ENCODE results near the gene TRIM8.
"Not testable (repeated sequence)": the region's sequence is repeated elsewhere in the genome, so short reads cannot be mapped to it uniquely, and the experiment has no call there.

The TRIM8 gene

GRCh38 chr10:102660888-102661657 lies 16.8 kb downstream of the TRIM8 start:
- Mint-ChIP-seq H3K27ac (peak overlapping the region; percentile 65), H3K9me3 (no peaks in the 10 kb centered on the region), H3K36me3 (peaks cover 26% of the 10 kb centered on the region), H3K4me1 (peaks cover 23% of the 10 kb centered on the region), H3K27me3 (no peaks in the 10 kb centered on the region), H3K4me3 (peak overlapping the region; percentile 52)
- ATAC-seq: peak; percentile 89

GRCh38 chr10:102661658-102662028 lies 17.4 kb downstream of the TRIM8 start:
- no peaks in the 10 kb centered on the region for H3K9me3 Mint-ChIP-seq
- H3K4me3 Mint-ChIP-seq: peak overlapping the region; percentile 52
- H3K4me1 Mint-ChIP-seq: peaks cover 23% of the 10 kb centered on the region
- H3K27me3 Mint-ChIP-seq: no peaks in the 10 kb centered on the region
- H3K27ac Mint-ChIP-seq: peak overlapping the region; percentile 65
- peaks cover 20% of the 10 kb centered on the region for H3K36me3 Mint-ChIP-seq
- ATAC-seq: no peak

- H3K36me3 Mint-ChIP-seq: no peaks in the 10 kb centered on the region
- peaks cover 21% of the 10 kb centered on the region for H3K4me1 Mint-ChIP-seq
- no peaks in the 10 kb centered on the region for H3K27me3 Mint-ChIP-seq
- H3K9me3 Mint-ChIP-seq: no peaks in the 10 kb centered on the region
- no peak overlapping the region for H3K27ac Mint-ChIP-seq
- ATAC-seq: no peak
- H3K4me3 Mint-ChIP-seq: no peak overlapping the region
These were observed 21.7 kb downstream of the TRIM8 start for GRCh38 chr10:102665904-102666509.

- H3K36me3 Mint-ChIP-seq, H3K4me3 Mint-ChIP-seq, ATAC-seq, H3K9me3 Mint-ChIP-seq, H3K27me3 Mint-ChIP-seq: not testable (repeated sequence)
- Mint-ChIP-seq H3K27ac (peak overlapping the region; percentile 11), H3K4me1 (peaks cover 11% of the 10 kb centered on the region)
These were observed 23.1 kb downstream of the TRIM8 start for GRCh38 chr10:102667411-102667810.

GRCh38 chr10:102668326-102669107 lies 24.2 kb downstream of the TRIM8 start:
- Mint-ChIP-seq H3K4me1 (peaks cover 13% of the 10 kb centered on the region), H3K4me3 (no peak overlapping the region), H3K9me3 (no peaks in the 10 kb centered on the region), H3K36me3 (no peaks in the 10 kb centered on the region), H3K27ac (peak overlapping the region; percentile 11), H3K27me3 (no peaks in the 10 kb centered on the region)
- peak; percentile 21 for ATAC-seq

GRCh38 chr10:102669206-102670064 lies 25.2 kb downstream of the TRIM8 start:
- H3K27me3 Mint-ChIP-seq: no peaks in the 10 kb centered on the region
- H3K4me3 Mint-ChIP-seq: no peak overlapping the region
- H3K27ac Mint-ChIP-seq: no peak overlapping the region
- no peaks in the 10 kb centered on the region for H3K36me3 Mint-ChIP-seq
- peaks cover 20% of the 10 kb centered on the region for H3K4me1 Mint-ChIP-seq
- H3K9me3 Mint-ChIP-seq: no peaks in the 10 kb centered on the region
- ATAC-seq: peak; percentile 34

GRCh38 chr10:102670065-102670670 lies 25.9 kb downstream of the TRIM8 start:
- H3K27ac Mint-ChIP-seq: no peak overlapping the region
- H3K9me3 Mint-ChIP-seq: no peaks in the 10 kb centered on the region
- no peak for ATAC-seq

GRCh38 chr10:102670871-102671434 lies 26.7 kb downstream of the TRIM8 start:
- Mint-ChIP-seq H3K4me1 (peaks cover 31% of the 10 kb centered on the region), H3K27ac (no peak overlapping the region), H3K4me3 (no peak overlapping the region), H3K36me3 (no peaks in the 10 kb centered on the region), H3K9me3 (no peaks in the 10 kb centered on the region), H3K27me3 (no peaks in the 10 kb centered on the region)
- no peak for ATAC-seq

More at GRCh38 chr10:102670065-102670670, 25.9 kb downstream of the TRIM8 start:
- H3K27me3 Mint-ChIP-seq: no peaks in the 10 kb centered on the region
- no peaks in the 10 kb centered on the region for H3K36me3 Mint-ChIP-seq
- H3K4me3 Mint-ChIP-seq: no peak overlapping the region
- peaks cover 23% of the 10 kb centered on the region for H3K4me1 Mint-ChIP-seq

- ATAC-seq: no peak
- peaks cover 31% of the 10 kb centered on the region for H3K4me1 Mint-ChIP-seq
- H3K27me3 Mint-ChIP-seq: no peaks in the 10 kb centered on the region
- peak overlapping the region; percentile 30 for H3K4me3 Mint-ChIP-seq
- H3K36me3 Mint-ChIP-seq: no peaks in the 10 kb centered on the region
- H3K9me3 Mint-ChIP-seq: no peaks in the 10 kb centered on the region
- peak overlapping the region; percentile 62 for H3K27ac Mint-ChIP-seq
These were observed 29.0 kb downstream of the TRIM8 start for GRCh38 chr10:102673236-102673818.

GRCh38 chr10:102673819-102674511 lies 29.7 kb downstream of the TRIM8 start:
- H3K27me3 Mint-ChIP-seq: no peaks in the 10 kb centered on the region
- H3K4me3 Mint-ChIP-seq: peak overlapping the region; percentile 30
- H3K27ac Mint-ChIP-seq: peak overlapping the region; percentile 62
- H3K36me3 Mint-ChIP-seq: no peaks in the 10 kb centered on the region
- ATAC-seq: no peak
- peaks cover 36% of the 10 kb centered on the region for H3K4me1 Mint-ChIP-seq
- H3K9me3 Mint-ChIP-seq: no peaks in the 10 kb centered on the region

GRCh38 chr10:102674566-102674965 lies 30.3 kb downstream of the TRIM8 start:
- Mint-ChIP-seq H3K9me3 (no peaks in the 10 kb centered on the region), H3K4me3 (no peak overlapping the region), H3K27me3 (no peaks in the 10 kb centered on the region), H3K4me1 (peaks cover 36% of the 10 kb centered on the region), H3K36me3 (no peaks in the 10 kb centered on the region), H3K27ac (peak overlapping the region; percentile 85)
- no peak for ATAC-seq

GRCh38 chr10:102675011-102675665 lies 30.9 kb downstream of the TRIM8 start:
- H3K9me3 Mint-ChIP-seq: no peaks in the 10 kb centered on the region
- no peak overlapping the region for H3K4me3 Mint-ChIP-seq
- ATAC-seq: no peak
- H3K36me3 Mint-ChIP-seq: no peaks in the 10 kb centered on the region
- peaks cover 36% of the 10 kb centered on the region for H3K4me1 Mint-ChIP-seq
- H3K27ac Mint-ChIP-seq: peak overlapping the region; percentile 85
- H3K27me3 Mint-ChIP-seq: no peaks in the 10 kb centered on the region

All from stimulated activated memory B cell treated with anti-CD40 and anti-IgM and Interleukin-4, amounts not matched to agents 10 μg/mL and 1 μg/mL and 100 μg/mL, for 72 hours (primary cell).